ENCODE results near the gene IFNL3.

DNA sequence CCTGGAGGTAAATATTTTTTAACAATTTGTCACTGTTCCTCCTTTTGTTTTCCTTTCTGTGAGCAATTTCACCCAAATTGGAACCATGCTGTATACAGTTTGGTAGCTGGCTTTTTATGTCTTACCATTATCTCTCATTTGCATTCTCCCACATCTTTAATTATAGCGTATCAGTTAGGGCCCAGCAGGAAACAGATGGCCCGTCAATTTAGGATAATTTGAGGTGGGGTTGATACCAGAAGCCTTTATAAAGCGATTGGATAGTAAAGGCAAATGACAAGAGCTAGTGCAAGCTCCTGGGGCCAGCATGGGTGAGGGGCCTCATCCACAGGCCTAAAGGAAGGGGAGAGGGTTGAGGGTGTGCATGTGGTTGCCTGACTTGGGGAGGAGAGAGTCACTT, 7.7 kb upstream of the IFNL3 start:
- TF ChIP-seq, protein P1, sequence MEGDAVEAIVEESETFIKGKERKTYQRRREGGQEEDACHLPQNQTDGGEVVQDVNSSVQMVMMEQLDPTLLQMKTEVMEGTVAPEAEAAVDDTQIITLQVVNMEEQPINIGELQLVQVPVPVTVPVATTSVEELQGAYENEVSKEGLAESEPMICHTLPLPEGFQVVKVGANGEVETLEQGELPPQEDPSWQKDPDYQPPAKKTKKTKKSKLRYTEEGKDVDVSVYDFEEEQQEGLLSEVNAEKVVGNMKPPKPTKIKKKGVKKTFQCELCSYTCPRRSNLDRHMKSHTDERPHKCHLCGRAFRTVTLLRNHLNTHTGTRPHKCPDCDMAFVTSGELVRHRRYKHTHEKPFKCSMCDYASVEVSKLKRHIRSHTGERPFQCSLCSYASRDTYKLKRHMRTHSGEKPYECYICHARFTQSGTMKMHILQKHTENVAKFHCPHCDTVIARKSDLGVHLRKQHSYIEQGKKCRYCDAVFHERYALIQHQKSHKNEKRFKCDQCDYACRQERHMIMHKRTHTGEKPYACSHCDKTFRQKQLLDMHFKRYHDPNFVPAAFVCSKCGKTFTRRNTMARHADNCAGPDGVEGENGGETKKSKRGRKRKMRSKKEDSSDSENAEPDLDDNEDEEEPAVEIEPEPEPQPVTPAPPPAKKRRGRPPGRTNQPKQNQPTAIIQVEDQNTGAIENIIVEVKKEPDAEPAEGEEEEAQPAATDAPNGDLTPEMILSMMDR (IDR thresholded peaks at IDR 0.05): no peak
- TF ChIP-seq EP300 (IDR thresholded peaks at IDR 0.05): no peak
- no peak for TF ChIP-seq POLR2A (IDR thresholded peaks at IDR 0.05; ENCODE audit: low read depth)
- no peak for TF ChIP-seq POLR2AphosphoS5 (IDR thresholded peaks at IDR 0.05)

Measured in esophagus muscularis mucosa (tissue), 4 donors.